GM23338 (cell line): ENCODE data around the gene DNAJC9. TPM values are rescaled to one million over a fixed set of nuclear protein-coding genes. Genes with fewer than 3 reads are reported as not detected.

Experiments used
- ATAC-seq: fragments of 200-7000 bp; cut with Tn5 transposase; 3 replicates; pipeline ENCODE4 v1.9.1; 2020
- DNase-seq: peaks from one replicate; pipeline ENCODE4 v3.0.0-alpha.2; 2015; ENCODE audit warnings: low spot score
- H2AFZ ChIP-seq: fragments of 200-600 bp; sonication (generic); 2 replicates; pipeline ENCODE4 v1.8.0; 2016; ENCODE audit warnings: antibody characterized with exemption, mild to moderate bottlenecking, moderate library complexity
- H3F3A ChIP-seq: fragments of 200-600 bp; sonication (generic); replicated peaks from 2 replicates; pipeline ENCODE4 v1.8.0; 2017; ENCODE audit warnings: antibody characterized with exemption, mixed run types, low read depth
- H3K27ac ChIP-seq: fragments of 200-600 bp; sonication (generic); 2 replicates; pipeline ENCODE4 v1.6.1; 2016; ENCODE audit warnings: low read depth
- H3K27me3 ChIP-seq: fragments of 200-600 bp; sonication (generic); 2 replicates; pipeline ENCODE4 v1.8.0; 2016; ENCODE audit warnings: mild to moderate bottlenecking, mixed run types, moderate library complexity; ENCODE audit not compliant: insufficient read depth
- H3K36me3 ChIP-seq: fragments of 200-600 bp; sonication (generic); 2 replicates; pipeline ENCODE4 v1.8.0; 2016; ENCODE audit warnings: mild to moderate bottlenecking; ENCODE audit not compliant: insufficient read depth
- H3K4me1 ChIP-seq: fragments of 200-600 bp; sonication (generic); 2 replicates; pipeline ENCODE4 v1.8.0; 2016; ENCODE audit warnings: mild to moderate bottlenecking, moderate library complexity; ENCODE audit not compliant: insufficient read depth
- H3K4me2 ChIP-seq: fragments of 200-600 bp; sonication (generic); 2 replicates; pipeline ENCODE4 v1.7.1; 2017; ENCODE audit warnings: mixed run types
- H3K4me3 ChIP-seq: fragments of 200-600 bp; sonication (generic); 2 replicates; pipeline ENCODE4 v1.6.1; 2016; ENCODE audit warnings: mixed run types
- H3K79me2 ChIP-seq: fragments of 200-600 bp; sonication (generic); replicated peaks from 2 replicates; pipeline ENCODE4 v1.8.0; 2017; ENCODE audit warnings: mild to moderate bottlenecking; ENCODE audit not compliant: insufficient read depth
- H3K9me2 ChIP-seq: fragments of 200-600 bp; sonication (generic); 2 replicates; pipeline ENCODE4 v1.8.0; 2017; ENCODE audit not compliant: insufficient read depth
- H4K20me1 ChIP-seq: fragments of 200-600 bp; sonication (generic); replicated peaks from 2 replicates; pipeline ENCODE4 v1.8.0; 2017; ENCODE audit warnings: mild to moderate bottlenecking; ENCODE audit not compliant: insufficient read depth
- H3K27ac Mint-ChIP-seq: 2 replicates; pipeline ENCODE4 v1.8.0; 2020; ENCODE audit warnings: inconsistent platforms, mild to moderate bottlenecking, moderate library complexity, mixed read lengths
- H3K27me3 Mint-ChIP-seq: 3 replicates; pipeline ENCODE4 v1.8.0; 2022; ENCODE audit warnings: low read depth, mild to moderate bottlenecking, moderate library complexity, mixed read lengths, inconsistent platforms; ENCODE audit not compliant: insufficient read depth, poor library complexity
- H3K36me3 Mint-ChIP-seq: 3 replicates; pipeline ENCODE4 v1.8.0; 2021; ENCODE audit warnings: low read depth, mild to moderate bottlenecking, inconsistent platforms, moderate library complexity, mixed read lengths
- H3K4me1 Mint-ChIP-seq: 3 replicates; pipeline ENCODE4 v1.8.0; 2020; ENCODE audit warnings: mild to moderate bottlenecking, inconsistent platforms, mixed read lengths
- H3K4me3 Mint-ChIP-seq: 3 replicates; pipeline ENCODE4 v1.8.0; 2021; ENCODE audit warnings: moderate library complexity, mild to moderate bottlenecking, inconsistent platforms, mixed read lengths
- H3K9me3 Mint-ChIP-seq: 3 replicates; pipeline ENCODE4 v1.8.0; 2020; ENCODE audit warnings: moderate library complexity, mild to moderate bottlenecking, inconsistent platforms, mixed read lengths
- CREB1 ChIP-seq: fragments of 250-450 bp; sonication (Bioruptor Pico); IDR thresholded peaks from 2 replicates; pipeline ENCODE4 v1.5.0; 2020; ENCODE audit warnings: low read depth, mild to moderate bottlenecking, moderate library complexity
- EZH2 ChIP-seq: fragments of 200-600 bp; sonication (generic); IDR thresholded peaks from one replicate; pipeline ENCODE4 v1.8.0; 2017; ENCODE audit warnings: antibody characterized with exemption, mild to moderate bottlenecking, low read depth; ENCODE audit not compliant: unreplicated experiment
- EZH2phosphoT487 ChIP-seq: fragments of 200-600 bp; sonication (generic); IDR thresholded peaks from one replicate; pipeline ENCODE4 v1.8.1; 2018; ENCODE audit warnings: antibody characterized with exemption; ENCODE audit not compliant: unreplicated experiment
- JUNB ChIP-seq: IDR thresholded peaks from one replicate; pipeline ENCODE4 v1.6.1; 2016; ENCODE audit warnings: antibody characterized with exemption; ENCODE audit not compliant: unreplicated experiment
- NANOG ChIP-seq: IDR thresholded peaks from 2 replicates; pipeline ENCODE4 v1.6.1; 2016; ENCODE audit warnings: antibody characterized with exemption, borderline replicate concordance
- POLR2AphosphoS5 ChIP-seq: IDR thresholded peaks from 2 replicates; pipeline ENCODE4 v1.6.1; 2016; ENCODE audit warnings: antibody characterized with exemption, low read depth
- STAT1 ChIP-seq: IDR thresholded peaks from one replicate; pipeline ENCODE4 v1.6.1; 2016; ENCODE audit warnings: antibody characterized with exemption; ENCODE audit not compliant: unreplicated experiment
- ZNF114 ChIP-seq: fragments of 250-450 bp; sonication (Bioruptor Pico); IDR thresholded peaks from 2 replicates; pipeline ENCODE4 v1.5.0; 2020; ENCODE audit warnings: mild to moderate bottlenecking, moderate library complexity
- ZNF331 ChIP-seq: fragments of 250-450 bp; sonication (Bioruptor Pico); IDR thresholded peaks from 2 replicates; pipeline ENCODE4 v1.5.0; 2020; ENCODE audit warnings: low read depth, mild to moderate bottlenecking, moderate library complexity
- polyA plus RNA-seq: library from polyadenylated mRNA; unstranded; fragments of >200 nt; fragmentation: Nextera tagmentation; extraction: Ambion mirVana; gene quantifications from 2 replicates; pipeline ENCODE4 v1.2.1, GENCODE V29; 2016
- total RNA-seq: library from RNA; depleted of rRNA; stranded (reverse); fragments of >200 nt; shearing (Covaris generic); gene quantifications from 2 replicates; pipeline ENCODE4 v1.2.3, GENCODE V29; 2014
- TF ChIP-seq, protein P1 (sequence below), 2 experiments: fragments of 200-600 bp in 1 of 2; sonication (generic) in 1 of 2; conservative IDR thresholded peaks; 2 replicates each; pipeline versions ENCODE4 v1.5.1 to v1.6.1; 2016 to 2017; ENCODE audit warnings: antibody characterized with exemption in 2 of 2, low read depth in 2 of 2, mild to moderate bottlenecking in 2 of 2, moderate library complexity in 1 of 2
- TF ChIP-seq, protein P2 (sequence below): fragments of 250-450 bp; sonication (Bioruptor Pico); IDR thresholded peaks from 2 replicates; pipeline ENCODE4 v1.5.0; 2020; ENCODE audit warnings: mild to moderate bottlenecking, moderate library complexity
- TF ChIP-seq, protein P3 (sequence below): IDR thresholded peaks from one replicate; pipeline ENCODE4 v1.6.1; 2018; ENCODE audit warnings: antibody characterized with exemption; ENCODE audit not compliant: unreplicated experiment
- TF ChIP-seq, protein P4 (sequence below): IDR thresholded peaks from 2 replicates; pipeline ENCODE4 v1.6.1; 2016; ENCODE audit warnings: antibody characterized with exemption

The DNAJC9 gene
- total and polyA plus RNA-seq, 2 experiments from 2014 or later: 31.0 to 33.2 TPM

DNA sequence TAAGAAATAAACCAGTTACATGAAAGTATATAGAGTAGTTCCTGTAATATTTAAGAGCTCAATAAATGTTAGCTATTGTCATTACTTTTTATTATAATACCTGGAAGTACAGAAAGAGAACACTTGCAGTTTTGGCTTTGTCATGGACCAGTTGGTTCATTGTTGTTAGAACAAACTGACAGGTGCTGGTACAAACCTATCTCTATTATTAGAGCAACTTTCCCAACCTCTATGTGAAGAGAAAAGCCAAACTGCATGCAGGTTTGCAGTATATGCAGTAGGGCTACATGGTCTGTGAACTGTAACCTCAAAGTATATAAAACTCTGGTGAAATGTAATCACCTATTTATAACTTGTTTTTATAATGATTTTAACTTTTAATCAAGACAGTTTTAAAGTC lies 20.4 kb downstream of the DNAJC9 start:
- no peaks in the 10 kb centered on the region for H3K4me1 ChIP-seq
- TF ChIP-seq, protein P1, sequence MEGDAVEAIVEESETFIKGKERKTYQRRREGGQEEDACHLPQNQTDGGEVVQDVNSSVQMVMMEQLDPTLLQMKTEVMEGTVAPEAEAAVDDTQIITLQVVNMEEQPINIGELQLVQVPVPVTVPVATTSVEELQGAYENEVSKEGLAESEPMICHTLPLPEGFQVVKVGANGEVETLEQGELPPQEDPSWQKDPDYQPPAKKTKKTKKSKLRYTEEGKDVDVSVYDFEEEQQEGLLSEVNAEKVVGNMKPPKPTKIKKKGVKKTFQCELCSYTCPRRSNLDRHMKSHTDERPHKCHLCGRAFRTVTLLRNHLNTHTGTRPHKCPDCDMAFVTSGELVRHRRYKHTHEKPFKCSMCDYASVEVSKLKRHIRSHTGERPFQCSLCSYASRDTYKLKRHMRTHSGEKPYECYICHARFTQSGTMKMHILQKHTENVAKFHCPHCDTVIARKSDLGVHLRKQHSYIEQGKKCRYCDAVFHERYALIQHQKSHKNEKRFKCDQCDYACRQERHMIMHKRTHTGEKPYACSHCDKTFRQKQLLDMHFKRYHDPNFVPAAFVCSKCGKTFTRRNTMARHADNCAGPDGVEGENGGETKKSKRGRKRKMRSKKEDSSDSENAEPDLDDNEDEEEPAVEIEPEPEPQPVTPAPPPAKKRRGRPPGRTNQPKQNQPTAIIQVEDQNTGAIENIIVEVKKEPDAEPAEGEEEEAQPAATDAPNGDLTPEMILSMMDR (conservative IDR thresholded peaks at IDR 0.05; ENCODE audit: low read depth in 2 of 2): no peak
- TF ChIP-seq ZNF114 (CRISPR knock-in tag): no peak
- TF ChIP-seq, protein P2, sequence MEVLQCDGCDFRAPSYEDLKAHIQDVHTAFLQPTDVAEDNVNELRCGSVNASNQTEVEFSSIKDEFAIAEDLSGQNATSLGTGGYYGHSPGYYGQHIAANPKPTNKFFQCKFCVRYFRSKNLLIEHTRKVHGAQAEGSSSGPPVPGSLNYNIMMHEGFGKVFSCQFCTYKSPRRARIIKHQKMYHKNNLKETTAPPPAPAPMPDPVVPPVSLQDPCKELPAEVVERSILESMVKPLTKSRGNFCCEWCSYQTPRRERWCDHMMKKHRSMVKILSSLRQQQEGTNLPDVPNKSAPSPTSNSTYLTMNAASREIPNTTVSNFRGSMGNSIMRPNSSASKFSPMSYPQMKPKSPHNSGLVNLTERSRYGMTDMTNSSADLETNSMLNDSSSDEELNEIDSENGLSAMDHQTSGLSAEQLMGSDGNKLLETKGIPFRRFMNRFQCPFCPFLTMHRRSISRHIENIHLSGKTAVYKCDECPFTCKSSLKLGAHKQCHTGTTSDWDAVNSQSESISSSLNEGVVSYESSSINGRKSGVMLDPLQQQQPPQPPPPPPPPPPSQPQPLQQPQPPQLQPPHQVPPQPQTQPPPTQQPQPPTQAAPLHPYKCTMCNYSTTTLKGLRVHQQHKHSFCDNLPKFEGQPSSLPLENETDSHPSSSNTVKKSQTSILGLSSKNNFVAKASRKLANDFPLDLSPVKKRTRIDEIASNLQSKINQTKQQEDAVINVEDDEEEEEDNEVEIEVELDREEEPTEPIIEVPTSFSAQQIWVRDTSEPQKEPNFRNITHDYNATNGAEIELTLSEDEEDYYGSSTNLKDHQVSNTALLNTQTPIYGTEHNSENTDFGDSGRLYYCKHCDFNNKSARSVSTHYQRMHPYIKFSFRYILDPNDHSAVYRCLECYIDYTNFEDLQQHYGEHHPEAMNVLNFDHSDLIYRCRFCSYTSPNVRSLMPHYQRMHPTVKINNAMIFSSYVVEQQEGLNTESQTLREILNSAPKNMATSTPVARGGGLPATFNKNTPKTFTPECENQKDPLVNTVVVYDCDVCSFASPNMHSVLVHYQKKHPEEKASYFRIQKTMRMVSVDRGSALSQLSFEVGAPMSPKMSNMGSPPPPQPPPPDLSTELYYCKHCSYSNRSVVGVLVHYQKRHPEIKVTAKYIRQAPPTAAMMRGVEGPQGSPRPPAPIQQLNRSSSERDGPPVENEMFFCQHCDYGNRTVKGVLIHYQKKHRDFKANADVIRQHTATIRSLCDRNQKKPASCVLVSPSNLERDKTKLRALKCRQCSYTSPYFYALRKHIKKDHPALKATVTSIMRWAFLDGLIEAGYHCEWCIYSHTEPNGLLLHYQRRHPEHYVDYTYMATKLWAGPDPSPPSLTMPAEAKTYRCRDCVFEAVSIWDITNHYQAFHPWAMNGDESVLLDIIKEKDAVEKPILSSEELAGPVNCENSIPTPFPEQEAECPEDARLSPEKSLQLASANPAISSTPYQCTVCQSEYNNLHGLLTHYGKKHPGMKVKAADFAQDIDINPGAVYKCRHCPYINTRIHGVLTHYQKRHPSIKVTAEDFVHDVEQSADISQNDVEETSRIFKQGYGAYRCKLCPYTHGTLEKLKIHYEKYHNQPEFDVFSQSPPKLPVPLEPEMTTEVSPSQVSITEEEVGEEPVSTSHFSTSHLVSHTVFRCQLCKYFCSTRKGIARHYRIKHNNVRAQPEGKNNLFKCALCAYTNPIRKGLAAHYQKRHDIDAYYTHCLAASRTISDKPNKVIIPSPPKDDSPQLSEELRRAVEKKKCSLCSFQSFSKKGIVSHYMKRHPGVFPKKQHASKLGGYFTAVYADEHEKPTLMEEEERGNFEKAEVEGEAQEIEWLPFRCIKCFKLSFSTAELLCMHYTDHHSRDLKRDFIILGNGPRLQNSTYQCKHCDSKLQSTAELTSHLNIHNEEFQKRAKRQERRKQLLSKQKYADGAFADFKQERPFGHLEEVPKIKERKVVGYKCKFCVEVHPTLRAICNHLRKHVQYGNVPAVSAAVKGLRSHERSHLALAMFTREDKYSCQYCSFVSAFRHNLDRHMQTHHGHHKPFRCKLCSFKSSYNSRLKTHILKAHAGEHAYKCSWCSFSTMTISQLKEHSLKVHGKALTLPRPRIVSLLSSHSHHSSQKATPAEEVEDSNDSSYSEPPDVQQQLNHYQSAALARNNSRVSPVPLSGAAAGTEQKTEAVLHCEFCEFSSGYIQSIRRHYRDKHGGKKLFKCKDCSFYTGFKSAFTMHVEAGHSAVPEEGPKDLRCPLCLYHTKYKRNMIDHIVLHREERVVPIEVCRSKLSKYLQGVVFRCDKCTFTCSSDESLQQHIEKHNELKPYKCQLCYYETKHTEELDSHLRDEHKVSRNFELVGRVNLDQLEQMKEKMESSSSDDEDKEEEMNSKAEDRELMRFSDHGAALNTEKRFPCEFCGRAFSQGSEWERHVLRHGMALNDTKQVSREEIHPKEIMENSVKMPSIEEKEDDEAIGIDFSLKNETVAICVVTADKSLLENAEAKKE (CRISPR knock-in tag): no peak
- TF ChIP-seq, protein P3, sequence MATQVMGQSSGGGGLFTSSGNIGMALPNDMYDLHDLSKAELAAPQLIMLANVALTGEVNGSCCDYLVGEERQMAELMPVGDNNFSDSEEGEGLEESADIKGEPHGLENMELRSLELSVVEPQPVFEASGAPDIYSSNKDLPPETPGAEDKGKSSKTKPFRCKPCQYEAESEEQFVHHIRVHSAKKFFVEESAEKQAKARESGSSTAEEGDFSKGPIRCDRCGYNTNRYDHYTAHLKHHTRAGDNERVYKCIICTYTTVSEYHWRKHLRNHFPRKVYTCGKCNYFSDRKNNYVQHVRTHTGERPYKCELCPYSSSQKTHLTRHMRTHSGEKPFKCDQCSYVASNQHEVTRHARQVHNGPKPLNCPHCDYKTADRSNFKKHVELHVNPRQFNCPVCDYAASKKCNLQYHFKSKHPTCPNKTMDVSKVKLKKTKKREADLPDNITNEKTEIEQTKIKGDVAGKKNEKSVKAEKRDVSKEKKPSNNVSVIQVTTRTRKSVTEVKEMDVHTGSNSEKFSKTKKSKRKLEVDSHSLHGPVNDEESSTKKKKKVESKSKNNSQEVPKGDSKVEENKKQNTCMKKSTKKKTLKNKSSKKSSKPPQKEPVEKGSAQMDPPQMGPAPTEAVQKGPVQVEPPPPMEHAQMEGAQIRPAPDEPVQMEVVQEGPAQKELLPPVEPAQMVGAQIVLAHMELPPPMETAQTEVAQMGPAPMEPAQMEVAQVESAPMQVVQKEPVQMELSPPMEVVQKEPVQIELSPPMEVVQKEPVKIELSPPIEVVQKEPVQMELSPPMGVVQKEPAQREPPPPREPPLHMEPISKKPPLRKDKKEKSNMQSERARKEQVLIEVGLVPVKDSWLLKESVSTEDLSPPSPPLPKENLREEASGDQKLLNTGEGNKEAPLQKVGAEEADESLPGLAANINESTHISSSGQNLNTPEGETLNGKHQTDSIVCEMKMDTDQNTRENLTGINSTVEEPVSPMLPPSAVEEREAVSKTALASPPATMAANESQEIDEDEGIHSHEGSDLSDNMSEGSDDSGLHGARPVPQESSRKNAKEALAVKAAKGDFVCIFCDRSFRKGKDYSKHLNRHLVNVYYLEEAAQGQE: no peak
- no peak for TF ChIP-seq JUNB
- TF ChIP-seq EZH2: no peak
- TF ChIP-seq ZNF331: no peak
- no peak for TF ChIP-seq EZH2phosphoT487
- TF ChIP-seq NANOG: no peak
- no peak for TF ChIP-seq CREB1 (CRISPR knock-in tag)
- no peak for TF ChIP-seq POLR2AphosphoS5
- TF ChIP-seq, protein P4, sequence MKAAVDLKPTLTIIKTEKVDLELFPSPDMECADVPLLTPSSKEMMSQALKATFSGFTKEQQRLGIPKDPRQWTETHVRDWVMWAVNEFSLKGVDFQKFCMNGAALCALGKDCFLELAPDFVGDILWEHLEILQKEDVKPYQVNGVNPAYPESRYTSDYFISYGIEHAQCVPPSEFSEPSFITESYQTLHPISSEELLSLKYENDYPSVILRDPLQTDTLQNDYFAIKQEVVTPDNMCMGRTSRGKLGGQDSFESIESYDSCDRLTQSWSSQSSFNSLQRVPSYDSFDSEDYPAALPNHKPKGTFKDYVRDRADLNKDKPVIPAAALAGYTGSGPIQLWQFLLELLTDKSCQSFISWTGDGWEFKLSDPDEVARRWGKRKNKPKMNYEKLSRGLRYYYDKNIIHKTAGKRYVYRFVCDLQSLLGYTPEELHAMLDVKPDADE: no peak
- no peak for TF ChIP-seq STAT1
- ATAC-seq: no peak
- no peaks in the 10 kb centered on the region for H3K27me3 ChIP-seq
- no peaks in the 10 kb centered on the region; the same call in 1 of the 2 replicates for H4K20me1 ChIP-seq
- no peaks in the 10 kb centered on the region; the same call in 1 of the 2 replicates for H3K9me2 ChIP-seq
- H3K4me3 ChIP-seq: no peak overlapping the region
- no peak overlapping the region for H3K4me2 ChIP-seq
- H3F3A ChIP-seq: no peaks in the 10 kb centered on the region
- H3K9me3 Mint-ChIP-seq: no peaks in the 10 kb centered on the region
- no peaks in the 10 kb centered on the region for H3K79me2 ChIP-seq
- no peaks in the 10 kb centered on the region for H3K4me1 Mint-ChIP-seq
- H2AFZ ChIP-seq: no peak overlapping the region
- no peaks in the 10 kb centered on the region for H3K36me3 ChIP-seq
- no peaks in the 10 kb centered on the region for H3K36me3 Mint-ChIP-seq
- no peak for DNase-seq
- H3K27ac Mint-ChIP-seq: no peak overlapping the region
- H3K4me3 Mint-ChIP-seq: no peak overlapping the region
- no peaks in the 10 kb centered on the region for H3K27me3 Mint-ChIP-seq
- H3K27ac ChIP-seq: no peak overlapping the region
